HPDE6-E6E7 (cell line): ENCODE results near the gene MICA.
A peak's percentile ranks its signal among the peaks of the same experiment; 100 is the strongest.
"Not testable (repeated sequence)": the region's sequence is repeated elsewhere in the genome, so short reads cannot be mapped to it uniquely, and the experiment has no call there.

Source experiments
- DNase-seq: peaks from one replicate; pipeline ENCODE4 v3.0.0; 2011; ENCODE audit warnings: missing footprints; ENCODE audit errors: extremely low spot score

MICA gene

GRCh38 chr6:31459864-31460263 is 56.5 kb downstream of the MICA start:
- not testable (repeated sequence) for DNase-seq

- DNase-seq = no peak
Observed at GRCh38 chr6:31460361-31461025, 57.1 kb downstream of the MICA start.

- DNase-seq = no peak
Observed at GRCh38 chr6:31462026-31462963, 58.9 kb downstream of the MICA start.

- peak; percentile 94 for DNase-seq
Observed at GRCh38 chr6:31462964-31463870, 59.8 kb downstream of the MICA start.

- DNase-seq = no peak
Observed at GRCh38 chr6:31464252-31465184, 61.1 kb downstream of the MICA start.
